IPS DF 6.9 (cell line): ENCODE data around the gene ERC2.

Experiments used
- DNase-seq: peaks from one replicate; pipeline ENCODE4 v3.0.0-alpha.2; 2013; ENCODE audit warnings: low read depth, low spot score
- H3K27ac ChIP-seq: one replicate; pipeline ENCODE4 v1.5.1; 2013; ENCODE audit warnings: low read length, control low read depth
- H3K27me3 ChIP-seq: 2 replicates; pipeline ENCODE4 v1.6.1; 2013; ENCODE audit warnings: mild to moderate bottlenecking, low read length; ENCODE audit not compliant: control insufficient read depth, insufficient read depth
- H3K36me3 ChIP-seq: 2 replicates; pipeline ENCODE4 v1.6.1; 2013; ENCODE audit warnings: low read length; ENCODE audit not compliant: control insufficient read depth, insufficient read depth
- H3K4me1 ChIP-seq: 2 replicates; pipeline ENCODE4 v1.6.1; 2013; ENCODE audit warnings: low read length; ENCODE audit not compliant: control insufficient read depth, insufficient read depth
- H3K4me3 ChIP-seq: 2 replicates; pipeline ENCODE4 v1.5.1; 2013; ENCODE audit warnings: mild to moderate bottlenecking, low read length
- H3K9me3 ChIP-seq: 2 replicates; pipeline ENCODE4 v1.6.1; 2013; ENCODE audit warnings: low read length, inconsistent platforms; ENCODE audit not compliant: control insufficient read depth, insufficient read depth
- WGBS: extraction: QIAGEN DNeasy Blood & Tissue Kit; methylation state at CpG from one replicate; pipeline ENCODE4 v1.1.7; 2013; ENCODE audit warnings: mixed read lengths, missing lambda C conversion rate; ENCODE audit not compliant: insufficient read length, insufficient coverage; 5-methylcytosine and 5-hydroxymethylcytosine counted together

ERC2 gene

DNA sequence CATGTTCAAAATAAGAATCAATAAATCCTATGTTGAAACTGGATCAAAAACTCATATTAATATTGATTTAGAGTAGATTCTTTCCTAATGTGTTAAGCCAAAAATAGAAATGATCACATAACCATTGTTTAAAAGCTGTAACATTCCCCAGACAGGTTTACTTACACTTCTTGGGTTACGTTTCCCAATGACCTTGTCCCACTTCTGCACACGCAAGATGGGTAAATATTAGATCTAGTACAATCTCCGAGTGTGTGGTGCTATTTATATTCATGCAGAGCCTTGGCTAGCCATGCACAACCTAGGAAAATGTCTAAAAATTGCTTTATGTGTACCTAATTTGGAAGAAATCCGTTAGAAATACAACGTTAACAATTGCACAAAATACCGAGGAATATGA is 39.6 kb downstream of the ERC2 start:
- H3K4me3 ChIP-seq, result no peak overlapping the region
- DNase-seq, result no peak

DNA sequence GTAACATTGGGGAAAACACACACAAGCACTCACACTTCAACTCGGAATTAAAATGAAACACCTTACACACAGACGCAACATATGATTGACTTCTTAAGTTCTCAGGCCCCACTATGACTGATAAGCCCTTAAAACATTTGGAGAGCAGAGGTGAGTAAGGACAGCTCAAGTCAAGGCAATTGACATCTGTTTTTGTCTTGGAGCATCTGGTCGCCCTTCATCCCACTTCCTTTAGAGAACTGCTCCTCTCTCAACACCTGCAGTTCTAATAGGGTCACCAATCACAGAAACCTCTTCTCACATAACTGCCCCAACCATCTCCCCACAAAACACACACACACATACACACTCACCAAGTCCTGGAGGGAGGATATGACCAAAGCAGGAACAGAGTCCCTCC is 43.4 kb downstream of the ERC2 start:
- Histone ChIP-seq H3K4me3 (no peak overlapping the region), H3K27me3 (no peaks in the 10 kb centered on the region), H3K36me3 (no peaks in the 10 kb centered on the region), H3K9me3 (no peaks in the 10 kb centered on the region), H3K4me1 (no peaks in the 10 kb centered on the region), H3K27ac (no peak overlapping the region)
- no peak for DNase-seq
- no CpG with 5 or more reads among the region's 3 CpGs for WGBS

More for the DNA sequence above, 39.6 kb downstream of the ERC2 start:
- Histone ChIP-seq H3K36me3 (no peaks in the 10 kb centered on the region), H3K4me1 (no peaks in the 10 kb centered on the region), H3K27me3 (no peaks in the 10 kb centered on the region), H3K9me3 (no peaks in the 10 kb centered on the region), H3K27ac (no peak overlapping the region)
- WGBS, result no CpG with 5 or more reads among the region's 6 CpGs

DNA sequence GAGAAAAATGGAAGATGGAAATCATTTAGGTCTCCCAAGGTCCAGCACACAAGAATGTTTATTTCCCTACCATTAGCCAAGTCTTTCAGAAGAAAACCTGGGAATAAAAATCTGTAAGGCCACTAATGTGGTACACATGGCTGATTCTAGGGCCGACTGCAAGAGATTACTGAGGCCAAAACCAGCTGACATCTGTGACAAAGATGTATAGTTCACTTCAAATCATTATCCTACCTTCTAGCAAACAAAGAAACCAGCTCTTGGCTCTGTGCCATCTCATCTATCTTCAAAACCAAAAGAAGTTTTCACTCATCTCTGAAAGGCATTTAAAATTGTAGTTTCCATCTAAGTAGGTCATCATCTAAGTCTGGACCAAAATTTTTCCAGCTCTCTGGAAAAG is 43.9 kb downstream of the ERC2 start:
- no peaks in the 10 kb centered on the region for H3K9me3 ChIP-seq
- DNase-seq, result no peak
- no CpG with 5 or more reads among the region's 1 CpG for WGBS
- H3K27me3 ChIP-seq, result no peaks in the 10 kb centered on the region
- no peak overlapping the region for H3K27ac ChIP-seq
- H3K4me1 ChIP-seq, result no peaks in the 10 kb centered on the region
- H3K4me3 ChIP-seq, result no peak overlapping the region
- no peaks in the 10 kb centered on the region for H3K36me3 ChIP-seq

DNA sequence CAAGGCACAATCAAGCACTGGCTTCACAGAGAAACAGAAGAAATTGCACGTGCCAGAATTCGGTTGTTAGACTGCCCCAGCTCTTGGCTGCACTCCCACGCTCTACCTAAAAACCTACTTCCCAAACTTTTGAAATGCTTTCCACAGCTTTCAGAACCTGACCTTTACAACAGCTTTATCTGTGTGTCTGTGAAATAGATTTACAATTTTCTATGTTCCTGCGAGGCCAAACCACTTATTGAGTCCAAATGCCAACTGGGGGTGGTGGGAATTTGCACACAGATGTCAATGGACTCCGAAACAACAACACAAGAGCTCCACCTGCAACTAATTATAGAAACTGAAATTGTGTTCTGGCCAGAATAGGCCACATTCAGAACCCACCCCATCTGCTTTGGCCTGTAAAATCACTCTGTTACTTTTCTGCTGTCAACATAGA is 44.6 kb downstream of the ERC2 start:
- Histone ChIP-seq H3K4me3 (no peak overlapping the region), H3K36me3 (no peaks in the 10 kb centered on the region), H3K9me3 (no peaks in the 10 kb centered on the region), H3K27ac (no peak overlapping the region), H3K27me3 (no peaks in the 10 kb centered on the region), H3K4me1 (no peaks in the 10 kb centered on the region)
- no CpG with 5 or more reads among the region's 5 CpGs for WGBS
- DNase-seq, result no peak

DNA sequence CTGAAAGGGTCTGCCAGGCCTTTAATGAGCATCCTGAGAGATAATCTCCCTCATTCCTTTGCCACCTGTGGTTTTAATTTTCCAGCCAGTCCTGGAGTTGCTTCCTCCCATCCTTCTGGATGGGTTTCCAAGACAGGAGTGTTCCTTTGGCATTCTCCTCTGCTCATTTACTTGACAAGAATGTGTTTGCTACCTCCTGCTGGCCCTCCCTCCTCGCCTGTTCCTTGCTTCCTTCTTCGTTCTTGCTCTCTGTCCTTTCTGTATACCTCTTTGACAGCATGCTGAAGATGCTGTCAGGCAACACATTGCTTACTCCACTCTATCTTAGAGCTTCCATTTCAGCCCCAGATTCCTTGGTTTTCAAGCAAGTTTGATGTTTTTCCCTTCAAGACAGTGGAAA is 46.0 kb downstream of the ERC2 start:
- no CpG with 5 or more reads among the region's 2 CpGs for WGBS
- Histone ChIP-seq H3K4me3 (no peak overlapping the region), H3K27ac (no peak overlapping the region), H3K27me3 (no peaks in the 10 kb centered on the region), H3K36me3 (no peaks in the 10 kb centered on the region), H3K4me1 (no peaks in the 10 kb centered on the region), H3K9me3 (no peaks in the 10 kb centered on the region)
- no peak for DNase-seq

DNA sequence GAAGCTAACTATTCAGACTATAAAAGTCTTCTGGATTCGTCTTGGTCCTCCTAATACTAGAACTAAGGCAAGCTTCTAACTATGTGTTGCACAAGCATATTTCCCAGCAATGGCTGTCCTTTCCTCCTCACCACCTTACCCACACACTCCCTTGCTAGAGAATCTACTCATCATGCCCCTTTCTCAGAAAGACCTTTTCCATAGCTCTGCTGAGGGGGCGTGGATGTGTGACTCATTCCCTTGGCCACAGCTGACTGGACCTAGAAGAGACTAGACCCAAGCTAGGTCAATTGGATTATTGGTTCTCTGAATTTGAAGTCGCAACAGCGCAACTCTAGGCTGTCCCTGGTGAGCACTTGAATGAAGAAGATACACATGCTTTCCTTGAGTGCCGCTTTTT is 47.1 kb downstream of the ERC2 start:
- DNase-seq, result no peak
- Histone ChIP-seq H3K27me3 (no peaks in the 10 kb centered on the region), H3K36me3 (no peaks in the 10 kb centered on the region), H3K27ac (no peak overlapping the region), H3K9me3 (no peaks in the 10 kb centered on the region), H3K4me3 (no peak overlapping the region), H3K4me1 (no peaks in the 10 kb centered on the region)
- WGBS, result 100% methylated on average over 1 of the region's 5 CpGs

DNA sequence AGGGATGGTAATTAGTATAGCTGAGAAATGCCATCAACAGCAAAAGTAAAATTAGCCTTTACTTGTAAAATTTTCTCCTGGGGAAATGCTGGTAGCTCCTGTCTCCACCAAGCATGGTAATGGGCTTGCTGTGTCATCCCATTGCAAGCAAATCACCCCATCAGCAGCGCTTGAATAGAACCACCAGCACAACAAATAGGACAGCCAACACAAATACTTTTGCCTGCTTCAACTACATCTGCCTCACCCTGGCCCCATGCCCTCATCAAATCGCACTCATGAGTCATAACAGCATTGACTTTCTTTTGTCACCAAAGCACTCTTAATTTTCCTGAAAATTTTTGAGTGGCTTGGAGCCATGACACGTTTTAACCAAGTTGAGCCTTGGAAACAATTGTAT is 52.6 kb downstream of the ERC2 start:
- Histone ChIP-seq H3K4me3 (no peak overlapping the region), H3K4me1 (no peaks in the 10 kb centered on the region), H3K27ac (no peak overlapping the region), H3K27me3 (no peaks in the 10 kb centered on the region), H3K9me3 (no peaks in the 10 kb centered on the region), H3K36me3 (no peaks in the 10 kb centered on the region)
- no CpG with 5 or more reads among the region's 3 CpGs for WGBS
- DNase-seq, result no peak

DNA sequence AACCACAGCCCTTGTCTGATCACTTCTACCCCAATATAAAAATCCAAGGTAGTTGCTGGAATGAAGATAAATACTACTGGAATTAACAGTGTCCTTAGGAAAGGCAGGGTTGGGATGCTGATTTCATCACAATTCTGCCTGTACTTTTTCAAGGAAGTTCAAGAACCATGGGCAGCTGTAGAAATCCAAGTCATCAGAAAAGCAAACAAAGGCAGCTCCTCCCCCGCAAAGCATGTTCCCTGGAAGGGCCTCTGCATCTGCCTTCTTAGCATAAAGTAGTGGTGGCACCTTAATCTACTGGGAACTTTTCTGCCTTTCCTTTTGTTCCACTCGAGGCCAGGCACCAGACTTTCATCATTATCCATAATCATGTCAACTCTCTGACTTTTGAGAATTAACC is 54.4 kb downstream of the ERC2 start:
- Histone ChIP-seq H3K4me3 (no peak overlapping the region), H3K27me3 (no peaks in the 10 kb centered on the region), H3K4me1 (no peaks in the 10 kb centered on the region), H3K9me3 (no peaks in the 10 kb centered on the region), H3K27ac (no peak overlapping the region), H3K36me3 (no peaks in the 10 kb centered on the region)
- DNase-seq, result no peak
- WGBS, result no CpG with 5 or more reads among the region's 2 CpGs

DNA sequence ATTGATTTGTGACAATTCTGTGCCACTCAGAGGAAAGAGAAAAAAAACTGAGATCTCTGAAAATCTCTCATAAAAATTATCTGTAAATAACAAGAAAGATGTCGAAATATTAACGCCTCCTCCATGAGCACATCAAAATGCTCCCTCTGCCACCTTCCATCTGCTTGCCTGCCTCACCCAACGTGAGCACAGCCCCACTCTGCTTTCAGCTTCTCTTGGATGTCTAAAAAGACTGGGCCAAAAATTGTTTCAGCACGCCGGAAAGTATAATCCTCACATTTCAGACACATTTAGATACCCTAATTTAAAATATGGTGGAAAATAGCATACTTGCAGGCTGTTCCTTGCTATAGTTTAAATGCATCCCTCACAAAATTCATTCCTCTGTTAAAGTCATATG is 57.1 kb downstream of the ERC2 start:
- H3K27me3 ChIP-seq, result no peaks in the 10 kb centered on the region
- no peak for DNase-seq
- no peak overlapping the region for H3K27ac ChIP-seq
- no CpG with 5 or more reads among the region's 5 CpGs for WGBS
- no peaks in the 10 kb centered on the region for H3K4me1 ChIP-seq
- H3K9me3 ChIP-seq, result no peaks in the 10 kb centered on the region
- no peaks in the 10 kb centered on the region for H3K36me3 ChIP-seq
- no peak overlapping the region for H3K4me3 ChIP-seq

DNA sequence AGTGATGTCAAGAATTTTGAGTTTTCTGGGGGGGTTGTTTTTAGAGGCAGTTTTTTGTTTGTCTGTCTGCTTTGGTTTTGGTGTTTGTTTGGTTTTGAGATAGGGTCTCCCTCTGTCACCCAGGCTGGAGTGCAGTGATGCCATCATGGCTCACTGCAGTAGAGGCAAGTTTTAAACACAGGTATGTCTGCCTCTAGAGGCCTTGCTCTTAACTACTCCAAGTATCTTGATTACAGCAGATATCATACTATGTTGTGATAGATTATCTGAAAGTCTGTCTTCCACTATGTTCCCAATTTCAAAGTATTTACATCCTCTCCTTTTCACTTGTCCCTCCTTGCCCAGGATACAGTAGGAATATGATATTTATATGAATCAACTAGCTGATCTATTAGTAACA is 57.7 kb downstream of the ERC2 start:
- H3K27me3 ChIP-seq, result no peaks in the 10 kb centered on the region
- no peaks in the 10 kb centered on the region for H3K9me3 ChIP-seq
- H3K4me1 ChIP-seq, result no peaks in the 10 kb centered on the region
- no peak for DNase-seq
- H3K27ac ChIP-seq, result no peak overlapping the region
- no peaks in the 10 kb centered on the region for H3K36me3 ChIP-seq
- H3K4me3 ChIP-seq, result no peak overlapping the region

DNA sequence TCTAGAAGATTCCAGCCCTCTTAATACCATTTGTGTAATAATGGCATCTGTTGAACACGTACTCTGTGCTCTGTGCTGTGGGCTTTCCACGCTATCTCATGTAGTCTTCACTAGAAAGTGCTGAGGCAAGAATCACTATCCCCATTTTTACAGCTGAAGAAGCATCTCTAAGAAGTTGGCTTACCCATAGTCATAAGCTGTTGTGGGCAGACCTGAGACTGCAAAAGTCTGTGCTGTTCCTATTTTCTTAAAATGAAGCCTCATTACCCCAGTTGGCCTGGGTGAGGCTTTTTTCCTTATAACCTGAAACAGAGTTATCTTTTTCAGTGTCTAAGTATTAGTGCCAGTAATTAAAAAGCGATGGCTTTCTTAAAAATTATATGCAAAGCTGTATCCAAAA is 58.5 kb downstream of the ERC2 start:
- no peaks in the 10 kb centered on the region for H3K27me3 ChIP-seq
- no peak for DNase-seq
- no peaks in the 10 kb centered on the region for H3K9me3 ChIP-seq
- no CpG with 5 or more reads among the region's 3 CpGs for WGBS
- no peak overlapping the region for H3K4me3 ChIP-seq
- no peaks in the 10 kb centered on the region for H3K36me3 ChIP-seq
- no peak overlapping the region for H3K27ac ChIP-seq
- no peaks in the 10 kb centered on the region for H3K4me1 ChIP-seq
